Spinal cord (tissue), 4 donors: ENCODE measurements around the gene THSD1. TPM values are rescaled to one million over a fixed set of nuclear protein-coding genes. Genes with fewer than 3 reads are reported as not detected.

Experiments
- polyA plus RNA-seq, 2 donors: library from polyadenylated mRNA; unstranded; fragments of 120-200 nt; gene quantifications; one replicate each; pipeline ENCODE4 v1.2.1, GENCODE V29; 2013; ENCODE audit not compliant: insufficient read length in 2 of 2
- small RNA-seq: library from RNA; depleted of rRNA; stranded (forward); fragments of <200 nt; gene quantifications from one replicate; pipeline ENCODE3, GENCODE V24; 2014; ENCODE audit warnings: low replicate concordance
- total RNA-seq, 2 donors: library from RNA; depleted of rRNA in 1 of 2; stranded (reverse); fragments of 120-200 nt in 1 of 2; fragments of >200 nt in 1 of 2; gene quantifications; one replicate each; pipeline versions ENCODE4 v1.2.3 to v1.2.4, GENCODE V29; 2013 to 2014

Gene THSD1
- total and polyA plus RNA-seq, 4 donors: 10.0 to 20.5 (median 13.2) TPM

Small RNAs within 50 kb of the gene (small RNA-seq; reads per million reads assigned to genes)
- gene RNY4P24: not detected

Other genes starting within 250 kb of the THSD1 start
- 10 to 100 TPM; 11.4 to 24.1 TPM for gene NEK3, start 246.6 kb downstream of the THSD1 start, total RNA-seq
- gene NEK3, start 246.6 kb downstream of the THSD1 start, polyA plus RNA-seq: 10 to 100 TPM; 15.4 to 29.1 TPM
- gene VPS36, start 44.5 kb upstream of the THSD1 start, total RNA-seq: 10 to 100 TPM; 41.7 to 95.5 TPM
- 10 to 100 TPM; 55.3 to 58.6 TPM for gene VPS36, start 44.5 kb upstream of the THSD1 start, polyA plus RNA-seq
- gene CKAP2, start 49.3 kb upstream of the THSD1 start, total RNA-seq: 10 to 100 TPM; 29.8 to 48.1 TPM
- 10 to 100 TPM; 31.0 to 55.4 TPM for gene CKAP2, start 49.3 kb upstream of the THSD1 start, polyA plus RNA-seq
- 1 to 10 TPM; 5.6 to 8.4 TPM for gene HNRNPA1L2, start 236.3 kb upstream of the THSD1 start, total RNA-seq
- gene HNRNPA1L2, start 236.3 kb upstream of the THSD1 start, polyA plus RNA-seq: 10 to 100 TPM; 26.5 to 28.6 TPM
- gene SUGT1, start 246.7 kb upstream of the THSD1 start, total RNA-seq: 10 to 100 TPM; 44.6 to 62.7 TPM
- gene SUGT1, start 246.7 kb upstream of the THSD1 start, polyA plus RNA-seq: 10 to 100 TPM; 47.7 to 50.1 TPM